Chondrocyte (in vitro differentiated cells): ENCODE results near the gene TMEM183A. TPM values are rescaled to one million over a fixed set of nuclear protein-coding genes. Genes with fewer than 3 reads are reported as not detected.
A peak's percentile ranks its signal among the peaks of the same experiment; 100 is the strongest.

Experiments used
- DNase-seq: peaks from one replicate; pipeline ENCODE4 v3.0.0; 2021; ENCODE audit warnings: mixed read lengths, low spot score
- H3K27ac Mint-ChIP-seq: one replicate; pipeline ENCODE4 v1.8.0; 2021; ENCODE audit warnings: mild to moderate bottlenecking, moderate library complexity, mixed read lengths; ENCODE audit not compliant: unreplicated experiment
- H3K27me3 Mint-ChIP-seq: 2 replicates; pipeline ENCODE4 v1.8.0; 2021; ENCODE audit warnings: low read depth, mixed read lengths
- H3K36me3 Mint-ChIP-seq: 2 replicates; pipeline ENCODE4 v1.8.0; 2021; ENCODE audit warnings: low read depth, mixed read lengths
- H3K4me1 Mint-ChIP-seq: 2 replicates; pipeline ENCODE4 v1.8.0; 2021; ENCODE audit warnings: low read depth, mild to moderate bottlenecking, mixed read lengths
- H3K4me3 Mint-ChIP-seq: one replicate; pipeline ENCODE4 v1.8.0; 2021; ENCODE audit warnings: mild to moderate bottlenecking, moderate library complexity, mixed read lengths; ENCODE audit not compliant: unreplicated experiment
- H3K9me3 Mint-ChIP-seq: 2 replicates; pipeline ENCODE4 v1.8.0; 2021; ENCODE audit warnings: low read depth, mixed read lengths
- CTCF ChIP-seq: fragments of 200-600 bp; sonication (generic); IDR thresholded peaks from 2 replicates; pipeline ENCODE4 v1.5.0; 2021; ENCODE audit warnings: antibody characterized with exemption, mild to moderate bottlenecking, moderate library complexity
- total RNA-seq: library from RNA; stranded (reverse); gene quantifications from 3 replicates; pipeline ENCODE4 v1.2.1, GENCODE V29; 2021

Gene TMEM183A
- total RNA-seq, 1 donor from 2014 or later, result 51.4 TPM

- no peak for DNase-seq
- peaks cover 4% of the 10 kb centered on the region for H3K27me3 Mint-ChIP-seq
- no peak overlapping the region for H3K27ac Mint-ChIP-seq
- H3K4me1 Mint-ChIP-seq, result peaks cover 16% of the 10 kb centered on the region
- H3K36me3 Mint-ChIP-seq, result peaks cover 18% of the 10 kb centered on the region
- H3K9me3 Mint-ChIP-seq, result no peaks in the 10 kb centered on the region
- no peak for TF ChIP-seq CTCF
- no peak overlapping the region for H3K4me3 Mint-ChIP-seq
Observed at GRCh38 chr1:203044546-203045250, 37.5 kb downstream of the TMEM183A start.

GRCh38 chr1:203045336-203045735, 38.2 kb downstream of the TMEM183A start:
- H3K9me3 Mint-ChIP-seq, result no peaks in the 10 kb centered on the region
- H3K4me3 Mint-ChIP-seq, result no peak overlapping the region
- peaks cover 4% of the 10 kb centered on the region for H3K27me3 Mint-ChIP-seq
- no peak for DNase-seq
- no peak overlapping the region for H3K27ac Mint-ChIP-seq
- H3K36me3 Mint-ChIP-seq, result peaks cover 20% of the 10 kb centered on the region
- TF ChIP-seq CTCF, result no peak
- peaks cover 16% of the 10 kb centered on the region for H3K4me1 Mint-ChIP-seq

GRCh38 chr1:203045821-203046594, 38.8 kb downstream of the TMEM183A start:
- H3K27me3 Mint-ChIP-seq, result peaks cover 4% of the 10 kb centered on the region
- peaks cover 17% of the 10 kb centered on the region for H3K36me3 Mint-ChIP-seq
- no peak for TF ChIP-seq CTCF
- no peak overlapping the region for H3K27ac Mint-ChIP-seq
- H3K4me3 Mint-ChIP-seq, result no peak overlapping the region
- H3K9me3 Mint-ChIP-seq, result no peaks in the 10 kb centered on the region
- peaks cover 16% of the 10 kb centered on the region for H3K4me1 Mint-ChIP-seq
- DNase-seq, result no peak

GRCh38 chr1:203046984-203047630, 39.9 kb downstream of the TMEM183A start:
- Mint-ChIP-seq H3K36me3 (peaks cover 22% of the 10 kb centered on the region), H3K27me3 (peaks cover 10% of the 10 kb centered on the region), H3K4me1 (peaks cover 24% of the 10 kb centered on the region), H3K4me3 (no peak overlapping the region), H3K9me3 (no peaks in the 10 kb centered on the region), H3K27ac (peak overlapping the region; percentile 66)
- no peak for DNase-seq
- TF ChIP-seq CTCF, result no peak

- Mint-ChIP-seq H3K27me3 (peaks cover 11% of the 10 kb centered on the region), H3K4me3 (no peak overlapping the region), H3K9me3 (no peaks in the 10 kb centered on the region), H3K36me3 (peaks cover 22% of the 10 kb centered on the region), H3K27ac (no peak overlapping the region), H3K4me1 (peaks cover 27% of the 10 kb centered on the region)
- DNase-seq, result no peak
- no peak for TF ChIP-seq CTCF
Observed at GRCh38 chr1:203048086-203048485, 40.9 kb downstream of the TMEM183A start.
